ENCODE measurements around the gene DMWD. TPM values are rescaled to one million over a fixed set of nuclear protein-coding genes. Genes with fewer than 3 reads are reported as not detected.

Gene DMWD
- total and polyA plus RNA-seq, 2 of the 13 experiments (the other 11 are each of a cell fraction or from before 2014, with no cell fraction given) = 10.3 to 14.9 TPM

GRCh38 chr19:45780448-45781213 lies 12.0 kb downstream of the DMWD start (continued):
- TF ChIP-seq ATF7 (IDR thresholded peaks at IDR 0.05) (no peak), ATF7 (CRISPR knock-in tag; IDR thresholded peaks at IDR 0.05) (no peak), ZNF318 (CRISPR knock-in tag; IDR thresholded peaks at IDR 0.05) (no peak), ZHX2 (IDR thresholded peaks at IDR 0.05; ENCODE audit: low read depth) (no peak), ZHX2 (CRISPR knock-in tag; IDR thresholded peaks at IDR 0.05; ENCODE audit: borderline replicate concordance) (no peak), LCORL (IDR thresholded peaks at IDR 0.05) (no peak), LCORL (CRISPR knock-in tag; IDR thresholded peaks at IDR 0.05) (no peak), NR2F1 (CRISPR knock-in tag; IDR thresholded peaks at IDR 0.05) (no peak), HNRNPK (IDR thresholded peaks at IDR 0.05; ENCODE audit: low read depth, low read length, poor library complexity, severe bottlenecking) (no peak), ZNF780A (CRISPR knock-in tag; IDR thresholded peaks at IDR 0.05) (no peak), CENPT (CRISPR knock-in tag; IDR thresholded peaks at IDR 0.05; ENCODE audit: low read depth) (no peak), SRSF9 (IDR thresholded peaks at IDR 0.05; ENCODE audit: borderline replicate concordance, insufficient read depth, low read depth, low read length, poor library complexity, severe bottlenecking) (no peak), NPAS2 (CRISPR knock-in tag; IDR thresholded peaks at IDR 0.05; ENCODE audit: borderline replicate concordance) (no peak), RCOR2 (CRISPR knock-in tag; IDR thresholded peaks at IDR 0.05) (0 out of 2 replicates have a peak, but pooled peaks have one; percentile 48)
